NCI-H69 (cell line): ENCODE data around the gene VSIG2.
A peak's percentile ranks its signal among the peaks of the same experiment; 100 is the strongest.

Experiments used
- DNase-seq: peaks from one replicate; lab custom pipeline; 2025; lab: John Stamatoyannopoulos, UW

VSIG2 gene

DNA sequence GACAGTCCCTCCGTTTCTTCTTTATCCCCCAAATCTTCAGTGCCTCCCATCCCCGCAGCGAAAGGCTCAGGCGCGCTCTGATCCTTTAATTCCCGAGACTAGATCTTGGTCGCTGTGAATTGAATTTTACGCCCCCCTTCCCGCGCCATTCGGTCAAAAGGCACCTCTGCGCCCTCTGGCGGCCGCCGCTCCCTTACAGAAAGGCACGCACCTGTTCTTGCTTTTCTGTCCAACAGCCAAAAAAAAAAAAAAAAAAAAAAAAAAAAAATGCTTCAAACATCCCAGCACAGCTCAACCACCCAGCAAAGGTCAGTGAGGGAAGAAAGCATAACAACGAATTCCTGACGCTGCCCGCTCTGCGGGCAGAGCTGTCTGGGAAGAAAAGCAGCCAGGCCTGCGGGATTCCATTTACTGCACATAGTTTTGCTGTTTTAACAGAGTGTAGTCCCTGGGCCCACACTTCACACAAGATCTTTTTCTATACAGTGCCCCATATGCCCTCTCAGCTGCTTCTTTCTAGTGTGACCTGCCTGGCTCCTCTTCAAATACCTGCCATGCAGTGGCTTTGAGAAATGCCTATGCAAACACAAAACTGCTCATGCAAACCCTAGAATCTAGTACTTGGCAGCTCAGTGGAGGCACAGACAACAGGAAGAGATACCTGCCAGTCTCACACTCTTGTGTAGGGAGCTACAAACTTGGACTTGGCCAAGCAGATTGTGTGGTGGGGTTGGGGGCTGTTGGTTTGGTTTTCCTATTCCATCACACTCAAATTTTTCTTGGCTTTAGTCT lies 11.3 kb upstream of the VSIG2 start:
- DNase-seq, result peak; percentile 82

DNA sequence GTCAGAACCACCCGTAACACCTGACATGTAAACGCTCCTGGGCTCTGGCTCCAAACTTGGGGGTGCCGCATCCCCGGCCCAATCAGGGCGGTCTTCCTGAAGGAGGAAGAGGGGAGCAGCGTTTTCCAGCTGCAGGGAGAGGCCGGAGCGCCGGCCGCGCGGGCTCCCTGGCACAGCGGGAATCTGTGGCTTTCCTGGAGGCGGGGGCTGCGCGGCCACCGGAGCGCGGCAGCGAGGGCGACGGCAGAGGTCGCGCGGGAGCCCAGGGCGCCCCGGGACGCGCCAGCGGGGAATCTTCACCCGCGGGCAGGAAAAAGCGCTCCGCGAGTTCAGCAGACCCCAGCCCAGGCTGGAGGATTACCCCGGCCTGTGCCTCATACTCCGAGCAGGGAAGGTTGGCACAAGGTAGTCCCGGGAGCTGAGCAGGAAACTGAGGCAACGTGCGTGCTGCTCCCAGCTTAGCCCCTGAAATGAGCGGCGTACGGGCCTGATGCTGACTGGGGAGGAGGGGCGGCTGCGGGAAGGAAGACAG lies 10.6 kb upstream of the VSIG2 start:
- DNase-seq, result peak; percentile 55

DNA sequence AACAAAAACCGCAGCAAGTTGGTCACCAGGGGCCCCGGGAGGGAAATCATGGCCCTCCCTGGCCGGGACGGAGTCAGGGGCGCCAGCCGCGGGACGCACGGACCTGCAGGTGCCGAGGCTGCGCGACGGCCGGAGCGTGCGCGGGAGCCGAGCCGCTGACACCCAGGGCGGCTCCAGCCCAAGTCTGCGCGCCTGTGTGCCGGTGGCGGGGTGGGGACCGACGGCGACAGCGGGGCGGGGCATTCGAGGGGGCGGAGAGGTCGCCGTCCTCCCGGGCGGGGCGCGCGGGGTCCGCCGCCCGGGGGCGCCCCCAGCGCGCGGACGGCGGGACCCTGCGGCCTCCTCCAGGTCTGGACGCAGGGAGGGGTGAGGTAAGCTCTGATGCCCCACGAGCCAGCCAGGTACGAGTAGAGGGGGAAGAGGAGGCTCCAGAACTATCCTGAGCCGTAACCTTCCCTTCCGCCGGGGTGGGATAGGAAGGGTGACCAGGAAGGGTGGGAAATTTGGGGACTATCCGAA lies 10.1 kb upstream of the VSIG2 start, which contains the start of gene ESAM:
Gene ESAM, minus strand, starts transcription at position 186 of the 519 bp plus-strand sequence. Its CDS starts 136 bp downstream, at position 50.
- peak; percentile 61 for DNase-seq

DNA sequence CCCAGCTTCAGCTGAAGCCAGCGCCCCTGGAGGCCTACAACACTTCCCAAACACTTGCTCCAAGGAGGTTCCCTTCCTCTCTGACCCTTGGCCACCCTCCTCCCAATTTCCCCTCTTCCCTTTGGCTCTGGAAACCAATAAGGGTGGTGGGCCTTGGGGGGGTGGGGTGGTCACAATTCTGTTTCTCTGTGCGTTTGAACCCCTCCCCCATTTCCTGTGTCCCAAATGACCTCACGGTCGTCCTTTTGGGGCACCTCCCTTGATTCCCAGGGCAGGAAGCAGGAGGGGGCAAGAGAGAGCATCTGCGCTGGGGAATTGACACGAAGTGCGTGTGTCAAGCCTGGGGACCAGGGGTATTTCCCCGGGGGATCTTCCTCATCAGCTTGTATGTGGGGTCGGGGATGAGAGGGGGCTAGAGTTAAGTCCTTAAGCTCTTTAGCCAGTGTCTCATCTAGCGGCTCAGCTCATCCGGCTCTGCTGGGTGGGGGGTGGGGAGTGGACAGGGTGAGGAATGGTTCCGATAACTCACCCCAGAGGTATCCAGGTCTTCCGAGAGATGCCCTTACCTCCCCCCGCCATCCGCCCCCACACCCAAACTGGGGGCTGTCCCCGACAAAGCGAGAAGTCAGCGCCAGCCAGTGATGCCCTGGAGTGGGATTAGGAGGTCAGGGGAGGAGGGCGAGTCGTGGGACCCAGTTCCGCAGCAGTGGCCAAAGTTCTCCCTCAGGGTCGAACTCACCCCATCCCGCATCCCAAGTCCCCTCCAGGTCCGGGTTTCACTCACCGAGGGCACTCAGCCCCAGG lies 9.4 kb upstream of the VSIG2 start:
- DNase-seq, result no peak

DNA sequence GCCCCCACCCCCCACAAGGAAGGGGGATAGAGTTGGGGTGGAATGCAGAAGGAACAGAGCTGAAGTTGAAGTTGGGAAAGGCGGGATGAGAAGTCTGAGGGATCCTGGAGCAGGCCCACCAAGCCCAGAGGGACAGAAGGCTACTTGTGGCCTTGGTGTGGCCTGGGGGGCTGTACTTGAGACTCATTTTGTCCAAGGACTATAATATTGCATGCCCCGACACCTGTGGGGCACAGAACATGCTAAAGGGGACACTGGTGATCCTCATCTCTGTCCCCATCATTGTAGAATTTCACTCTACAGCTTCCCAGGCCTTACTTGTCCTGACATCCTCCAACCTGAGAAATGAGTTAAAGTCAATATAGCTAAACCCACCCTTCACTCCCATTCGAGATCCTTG lies 8.8 kb upstream of the VSIG2 start:
- no peak for DNase-seq

DNA sequence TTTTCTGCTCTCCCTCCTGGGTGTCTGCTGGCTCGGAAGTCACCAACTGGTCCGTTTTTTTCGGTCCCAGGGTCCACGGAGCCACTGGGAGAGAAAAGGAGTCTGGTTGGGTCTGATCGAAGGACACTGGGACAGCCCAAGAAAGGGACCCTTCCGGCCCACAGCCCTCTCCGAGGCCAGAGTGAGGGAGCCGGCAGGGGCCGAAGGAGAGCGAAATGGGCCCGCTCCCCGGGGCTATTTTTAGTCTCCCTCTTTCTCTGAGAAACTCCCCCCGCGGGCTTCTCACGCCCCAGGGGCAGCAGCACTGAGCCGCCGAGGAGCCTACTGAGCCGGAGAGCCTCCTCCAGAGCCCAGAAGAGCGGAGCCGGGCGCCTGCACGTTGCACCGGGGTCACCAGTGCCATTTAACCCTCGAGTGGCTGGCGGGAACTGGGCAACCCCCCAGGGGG lies 8.2 kb upstream of the VSIG2 start:
- no peak for DNase-seq

DNA sequence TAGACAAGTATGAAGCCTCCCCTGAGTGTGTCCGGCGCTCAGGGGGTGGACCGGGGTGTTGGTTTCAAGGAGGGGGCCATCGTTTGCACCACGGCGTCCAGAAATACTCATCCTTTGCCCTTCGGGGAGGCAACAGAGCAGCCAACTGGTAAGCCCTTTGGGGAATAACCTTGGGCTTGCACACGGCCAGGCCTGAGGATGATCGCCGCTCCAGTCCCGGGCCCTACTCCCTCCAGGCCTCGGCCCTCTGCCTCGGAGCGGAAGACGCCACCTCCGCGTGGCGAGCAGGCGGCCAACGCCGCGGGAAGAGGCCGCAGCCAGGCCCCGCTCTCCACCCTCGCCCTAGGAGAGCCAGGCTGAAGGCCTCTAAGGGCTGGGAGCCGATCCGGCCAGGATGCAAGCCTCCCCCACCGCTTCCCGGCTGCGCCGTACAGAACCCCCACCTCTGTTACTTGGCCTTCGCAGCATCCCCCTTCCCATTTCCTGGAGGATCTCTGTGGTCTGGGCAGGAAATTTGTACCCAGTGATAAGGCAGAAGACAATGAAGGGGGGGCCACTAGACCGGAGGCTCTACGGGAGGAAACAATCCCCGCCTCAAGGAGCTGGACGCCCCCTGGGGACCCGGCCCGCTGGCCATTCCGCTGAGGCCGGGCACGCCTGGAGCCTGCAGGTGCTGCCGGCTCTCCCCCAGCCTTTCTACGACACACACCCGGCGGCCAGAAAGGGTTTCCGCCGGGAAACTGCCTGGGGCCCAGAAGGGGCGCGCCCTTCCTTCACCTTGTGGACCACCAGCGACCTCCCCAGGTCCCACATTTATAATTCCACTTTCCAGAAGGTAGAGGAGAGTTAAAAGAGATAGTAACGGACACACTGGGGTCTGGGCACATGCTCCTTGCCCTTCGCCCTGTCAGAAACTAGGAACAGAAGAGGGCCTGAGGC lies 7.5 kb upstream of the VSIG2 start:
- DNase-seq, result no peak

DNA sequence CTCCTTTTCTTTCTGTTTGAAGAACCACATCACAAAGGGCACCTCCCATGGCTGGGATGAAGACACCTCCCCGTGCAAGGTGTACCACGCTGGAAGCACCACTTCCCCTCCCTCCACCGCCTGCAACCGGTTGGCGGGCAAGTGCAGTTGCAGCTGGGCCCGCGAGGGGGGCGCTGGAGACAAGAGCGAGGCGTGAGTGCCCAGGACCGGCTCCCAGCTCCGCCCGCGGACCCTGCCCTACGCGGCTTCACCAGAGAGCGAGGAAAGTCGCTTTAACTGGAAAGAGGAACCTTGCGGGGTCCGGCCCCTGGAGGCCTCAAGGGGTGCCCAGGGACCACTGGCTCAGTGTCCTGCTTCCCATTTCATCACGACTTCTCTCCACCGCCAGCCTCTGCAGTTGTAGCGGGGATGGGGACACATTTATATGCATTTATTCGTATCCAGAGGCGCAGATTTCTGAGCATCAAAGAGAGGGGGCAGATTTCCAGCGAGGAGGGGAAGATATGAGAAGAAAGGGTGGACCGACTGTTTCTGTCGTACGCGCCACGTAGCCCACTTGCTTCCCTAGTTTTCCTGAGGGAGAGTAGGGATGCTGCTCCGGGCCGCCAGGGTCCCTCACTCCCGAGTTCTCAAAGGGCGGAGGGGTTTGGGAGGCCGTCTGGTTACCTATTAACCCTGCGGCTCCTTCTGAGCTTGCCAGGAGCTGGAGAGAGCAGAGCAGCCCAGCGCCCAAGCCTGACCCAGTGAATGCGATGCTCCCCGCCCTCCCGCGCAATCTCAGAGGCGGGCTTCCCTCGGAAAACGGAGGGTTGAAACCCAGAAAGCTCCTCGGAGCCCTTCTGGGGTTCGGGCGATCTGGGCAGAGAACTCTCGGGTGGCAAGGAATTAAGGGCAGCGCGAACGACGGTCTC lies 6.6 kb upstream of the VSIG2 start:
- DNase-seq, result peak; percentile 86

DNA sequence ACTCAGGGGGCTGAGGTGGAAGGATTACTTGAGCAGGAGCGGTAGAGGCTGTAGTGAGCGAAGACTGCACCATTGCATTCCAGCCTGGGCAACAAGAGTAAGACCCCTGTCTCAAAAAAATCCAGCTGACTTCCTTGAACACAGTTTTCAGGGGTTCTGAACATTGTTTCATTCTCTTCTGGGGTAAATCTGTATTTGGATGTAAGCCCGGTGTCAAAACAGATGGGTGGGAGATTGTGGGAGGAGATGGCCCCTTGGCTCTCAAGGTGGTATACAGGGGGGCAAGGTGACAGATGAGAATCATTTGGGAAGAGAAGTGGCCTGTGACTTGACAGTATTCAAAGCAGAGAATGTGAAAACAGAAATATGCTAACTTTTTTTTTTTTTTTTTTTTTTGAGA lies 5.3 kb upstream of the VSIG2 start:
- DNase-seq, result no peak

DNA sequence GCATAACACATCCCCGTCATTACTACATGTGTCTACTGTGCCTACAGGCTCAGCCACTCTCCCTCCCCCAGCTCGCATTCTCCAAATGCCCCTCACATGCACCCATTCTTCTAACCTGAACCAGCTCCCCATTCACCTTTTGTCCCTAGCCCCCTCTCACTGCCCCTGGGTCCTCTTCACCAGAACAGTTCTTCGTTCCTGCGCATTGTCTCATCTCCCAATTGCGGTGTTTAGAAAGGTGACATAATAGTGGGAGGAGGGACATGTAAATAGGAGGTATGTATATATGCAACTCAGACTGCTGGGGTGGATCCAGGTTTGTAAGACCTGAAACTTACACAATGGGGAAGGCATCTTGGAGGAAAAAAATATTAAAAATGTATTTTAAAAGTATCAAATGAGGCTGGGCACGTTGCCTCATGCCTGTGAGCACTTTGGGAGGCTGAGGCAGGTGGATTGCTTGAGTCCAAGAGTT lies 4.7 kb upstream of the VSIG2 start:
- no peak for DNase-seq

DNA sequence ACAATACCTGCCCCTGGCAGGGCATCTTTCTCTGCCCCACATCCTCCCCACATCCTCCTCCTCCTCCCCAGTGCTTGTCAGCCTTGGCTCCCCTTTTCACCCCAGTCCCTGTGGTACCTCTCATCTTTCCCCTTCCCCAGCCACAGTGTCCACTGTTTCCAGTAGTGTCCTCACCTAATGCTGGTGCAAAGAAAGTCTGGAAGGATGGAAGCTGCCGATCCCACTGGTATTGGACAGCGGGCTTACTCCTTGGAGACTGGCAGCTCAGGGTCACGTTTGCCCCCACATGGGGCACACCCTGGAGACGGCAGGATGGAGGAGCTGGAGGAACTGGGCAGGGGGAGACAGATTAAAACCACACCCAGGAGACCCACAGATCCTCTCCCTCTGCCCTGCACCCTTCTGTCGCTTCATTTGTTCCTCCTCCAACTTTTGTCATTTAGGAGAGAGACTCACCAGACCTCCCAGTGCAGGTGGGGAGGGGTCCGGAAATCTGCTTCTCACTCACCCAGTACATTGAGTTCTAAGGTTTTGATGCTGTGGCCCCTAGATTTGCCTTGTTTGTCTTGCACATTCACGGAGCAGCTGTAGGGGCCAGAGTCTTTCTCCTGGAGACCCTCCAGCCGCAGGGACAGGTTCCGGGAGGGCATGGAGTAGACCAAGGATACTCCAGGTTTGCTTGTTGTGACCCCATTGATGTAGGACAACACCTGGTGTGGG lies 4.1 kb upstream of the VSIG2 start:
- DNase-seq, result no peak

DNA sequence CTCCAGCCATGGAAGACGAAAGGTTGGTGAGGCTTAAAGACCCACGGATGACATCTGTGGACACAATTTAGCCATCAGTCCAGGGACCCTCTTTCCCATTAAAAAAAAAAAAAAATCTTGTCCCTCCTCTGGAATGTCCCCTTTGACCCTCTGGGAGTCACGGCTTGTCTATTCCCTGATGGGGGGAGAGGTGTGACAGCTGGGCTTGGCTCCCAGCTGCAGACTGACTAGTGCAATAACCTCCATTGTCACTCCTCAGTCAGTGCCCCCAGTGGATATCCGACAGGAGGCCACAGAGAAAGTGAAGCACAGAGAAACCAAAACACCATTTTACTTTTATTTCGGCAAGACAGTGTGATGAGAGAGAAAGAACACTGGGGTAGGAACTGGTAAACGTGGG lies 2.7 kb upstream of the VSIG2 start:
- no peak for DNase-seq

DNA sequence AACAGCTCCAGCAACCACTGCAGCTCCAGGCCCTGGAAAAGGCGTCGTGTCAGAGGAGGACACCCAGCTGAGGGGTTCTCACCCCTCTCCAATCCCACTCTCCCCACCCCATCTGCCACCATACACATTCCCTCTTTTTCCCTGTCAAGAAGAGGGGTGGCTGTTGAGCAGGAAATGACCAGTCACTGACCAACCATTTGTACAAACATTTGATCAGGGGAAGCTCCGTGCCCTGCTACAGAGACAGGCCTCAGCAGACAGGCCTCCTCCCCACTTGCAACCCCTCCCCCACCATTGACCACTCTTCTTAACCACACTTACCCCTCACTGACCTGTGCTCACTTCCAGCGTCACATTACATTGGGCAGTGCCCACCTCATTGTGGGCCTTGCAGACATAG lies 2.3 kb upstream of the VSIG2 start:
- DNase-seq, result no peak

DNA sequence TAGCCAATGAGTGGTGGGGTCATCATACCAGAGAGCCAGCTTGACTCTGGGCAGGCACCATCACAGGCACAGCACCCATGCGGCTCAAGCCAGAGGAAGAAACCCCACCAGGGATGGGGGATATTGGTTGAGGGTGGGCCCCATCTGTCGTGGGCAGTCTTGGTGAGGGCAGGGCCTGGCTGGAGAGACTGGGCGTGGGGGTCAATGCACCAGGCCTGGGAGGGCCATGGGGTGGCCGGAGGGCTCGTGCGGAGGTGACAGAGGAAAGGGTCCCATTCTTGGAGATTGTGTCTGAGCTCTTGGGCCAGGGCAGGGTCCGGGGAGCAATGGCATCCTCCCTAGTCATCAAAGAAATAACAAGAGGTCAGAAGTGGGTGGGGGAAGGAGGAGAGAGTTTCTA lies 1.6 kb upstream of the VSIG2 start:
- no peak for DNase-seq

DNA sequence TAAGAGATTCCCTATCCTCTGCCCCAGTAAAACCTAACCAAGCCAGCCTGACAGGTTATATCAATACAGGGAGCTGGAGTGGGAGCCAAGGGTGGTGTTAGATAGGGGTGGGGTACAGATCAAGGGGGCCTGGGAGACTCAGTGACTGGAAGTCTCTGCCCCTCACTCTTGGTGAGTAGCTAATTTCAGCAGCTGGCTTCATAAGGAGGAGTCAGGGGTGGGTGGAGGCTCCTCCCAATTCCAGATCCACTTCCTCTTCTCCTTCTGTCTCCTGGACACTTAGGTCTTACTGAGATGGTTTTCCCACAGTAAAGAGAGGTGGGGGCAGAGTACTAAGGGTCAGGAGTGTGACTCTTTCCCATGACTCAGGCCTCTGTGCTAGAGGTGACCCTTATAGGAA lies 1.1 kb upstream of the VSIG2 start:
- DNase-seq, result no peak

DNA sequence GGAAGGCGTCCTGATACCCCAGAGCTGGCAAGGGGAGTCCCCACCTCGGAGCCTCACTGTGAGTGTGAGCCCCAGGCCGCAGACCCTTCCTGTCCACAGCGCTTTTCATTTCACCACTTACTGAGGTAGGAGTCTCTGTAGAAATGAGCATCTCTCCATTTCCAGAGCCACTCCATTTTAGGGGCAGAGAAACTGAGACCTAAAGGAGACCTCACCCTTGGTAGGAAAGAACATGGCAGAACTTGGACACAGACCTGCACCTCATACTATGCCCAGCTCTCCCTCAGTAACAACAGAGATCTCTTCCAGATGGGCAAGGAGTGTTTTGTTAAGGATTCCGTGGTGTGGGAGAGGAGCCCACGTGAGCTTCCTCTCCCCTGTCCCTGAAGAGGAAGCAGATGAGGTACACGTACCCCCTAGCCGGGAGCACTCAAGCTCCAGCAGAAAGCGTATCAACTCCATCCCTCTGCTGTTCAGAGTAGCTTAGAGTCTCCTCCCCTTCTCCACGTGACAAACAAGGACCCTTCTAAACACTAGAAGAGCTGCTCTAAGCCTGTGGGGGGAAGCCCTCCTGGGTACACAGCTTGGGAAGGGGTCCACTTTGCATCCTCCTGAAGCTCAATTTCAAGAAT lies 532 bp upstream of the VSIG2 start:
- no peak for DNase-seq

DNA sequence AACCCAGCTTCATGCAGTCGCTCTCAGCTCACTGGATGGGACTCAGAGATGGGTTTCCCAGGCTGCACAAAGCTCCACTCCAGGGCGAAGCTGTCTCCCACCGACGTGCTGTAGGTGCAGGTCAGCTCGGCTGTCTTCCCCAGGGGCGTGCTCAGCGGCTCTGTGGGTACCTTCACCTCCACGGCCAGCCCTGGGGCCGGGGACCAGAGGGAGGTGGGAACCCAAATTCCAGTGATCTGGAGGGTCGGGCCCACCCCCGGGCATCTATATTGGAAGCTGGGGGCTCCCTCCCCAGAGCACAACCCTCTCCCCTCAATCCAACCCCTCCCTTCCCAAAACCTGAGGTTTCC lies 689 bp downstream of the VSIG2 start:
- no peak for DNase-seq

DNA sequence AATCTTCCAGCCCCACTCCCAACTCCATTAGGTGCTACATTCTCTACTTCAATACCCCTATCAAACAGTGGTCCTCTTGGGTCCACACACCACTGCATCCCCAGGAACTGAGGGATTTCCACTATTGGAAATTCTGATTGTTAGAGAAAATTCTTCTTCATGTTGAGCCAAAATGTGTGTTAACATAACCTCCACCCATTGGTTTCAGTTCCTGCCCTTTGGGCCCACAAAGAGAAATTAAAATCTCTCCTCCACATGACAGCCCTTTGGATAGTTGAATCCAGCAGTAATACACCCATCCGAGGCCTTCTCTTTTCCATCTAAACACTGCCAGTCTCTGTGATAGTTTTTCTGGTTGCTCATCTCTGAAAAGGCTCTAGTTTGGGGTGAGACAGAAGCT lies 2.1 kb downstream of the VSIG2 start:
- no peak for DNase-seq
